ENCODE results near the gene NBPF3.
"Not testable (repeated sequence)": the region's sequence is repeated elsewhere in the genome, so short reads cannot be mapped to it uniquely, and the experiment has no call there.

The NBPF3 gene

GRCh38 chr1:21438646-21439312 lies 1.2 kb upstream of the NBPF3 start:
- DNase-seq (ENCODE audit: low read depth in 2 of 2) = not testable (repeated sequence)

GRCh38 chr1:21439345-21439720 lies 604 bp upstream of the NBPF3 start:
- DNase-seq (ENCODE audit: low read depth in 2 of 2) = no peak

- not testable (repeated sequence) for DNase-seq (ENCODE audit: low read depth in 2 of 2)
Measured at GRCh38 chr1:21440630-21441125, 741 bp downstream of the NBPF3 start.

- DNase-seq (ENCODE audit: low read depth in 2 of 2) = not testable (repeated sequence)
Measured at GRCh38 chr1:21446647-21447046, 6.7 kb downstream of the NBPF3 start.

GRCh38 chr1:21447311-21447710 lies 7.4 kb downstream of the NBPF3 start:
- DNase-seq (ENCODE audit: low read depth in 2 of 2) = no peak

GRCh38 chr1:21449906-21450305 lies 10.0 kb downstream of the NBPF3 start:
- DNase-seq (ENCODE audit: low read depth in 2 of 2) = peak in 1 of 2 experiments; percentile 28

GRCh38 chr1:21451212-21451611 lies 11.3 kb downstream of the NBPF3 start:
- peak; percentile 87 to 88 for DNase-seq (ENCODE audit: low read depth in 2 of 2)

- peak; percentile 48 to 60 for DNase-seq (ENCODE audit: low read depth in 2 of 2)
Measured at GRCh38 chr1:21451981-21452411, 12.1 kb downstream of the NBPF3 start.

- DNase-seq (ENCODE audit: low read depth in 2 of 2) = peak in 1 of 2 experiments; percentile 51
Measured at GRCh38 chr1:21453964-21454614, 14.2 kb downstream of the NBPF3 start.

GRCh38 chr1:21454904-21455303 lies 15.0 kb downstream of the NBPF3 start:
- not testable (repeated sequence) for DNase-seq (ENCODE audit: low read depth in 2 of 2)

- DNase-seq (ENCODE audit: low read depth in 2 of 2) = no peak
Measured at GRCh38 chr1:21457654-21458053, 17.7 kb downstream of the NBPF3 start.

GRCh38 chr1:21465127-21465526 lies 25.2 kb downstream of the NBPF3 start:
- DNase-seq (ENCODE audit: low read depth in 2 of 2) = not testable (repeated sequence)

- not testable (repeated sequence) for DNase-seq (ENCODE audit: low read depth in 2 of 2)
Measured at GRCh38 chr1:21467946-21468345, 28.0 kb downstream of the NBPF3 start.

- DNase-seq (ENCODE audit: low read depth in 2 of 2) = no peak
Measured at GRCh38 chr1:21468599-21468998, 28.7 kb downstream of the NBPF3 start.

- no peak for DNase-seq (ENCODE audit: low read depth in 2 of 2)
Measured at GRCh38 chr1:21469581-21469980, 29.6 kb downstream of the NBPF3 start.

- no peak for DNase-seq (ENCODE audit: low read depth in 2 of 2)
Measured at GRCh38 chr1:21472861-21473260, 32.9 kb downstream of the NBPF3 start.

GRCh38 chr1:21478356-21478755 lies 38.4 kb downstream of the NBPF3 start:
- no peak for DNase-seq (ENCODE audit: low read depth in 2 of 2)

- not testable (repeated sequence) for DNase-seq (ENCODE audit: low read depth in 2 of 2)
Measured at GRCh38 chr1:21483881-21484280, 43.9 kb downstream of the NBPF3 start.

GRCh38 chr1:21489146-21489545 lies 49.2 kb downstream of the NBPF3 start:
- no peak for DNase-seq (ENCODE audit: low read depth in 2 of 2)

- DNase-seq (ENCODE audit: low read depth in 2 of 2) = peak; percentile 49 to 50
Measured at GRCh38 chr1:21490774-21491487, 51.0 kb downstream of the NBPF3 start.

- DNase-seq (ENCODE audit: low read depth in 2 of 2) = peak; percentile 61 to 69
Measured at GRCh38 chr1:21491488-21492355, 51.8 kb downstream of the NBPF3 start.

GRCh38 chr1:21492356-21492625 lies 52.4 kb downstream of the NBPF3 start:
- no peak for DNase-seq (ENCODE audit: low read depth in 2 of 2)
